SK-N-SH treated with all-trans-retinoic acid at 6 μM for 48 hours (cell line): ENCODE measurements around the gene KRT85.

Experiments used
- BACH2 ChIP-seq: fragments of 250-450 bp; sonication (Bioruptor Pico); IDR thresholded peaks from 2 replicates; pipeline ENCODE4 v1.9.0; 2021; ENCODE audit warnings: mild to moderate bottlenecking, borderline replicate concordance
- CSDC2 ChIP-seq: fragments of 250-450 bp; sonication (Bioruptor Pico); IDR thresholded peaks from 2 replicates; pipeline ENCODE4 v1.5.0; 2020; ENCODE audit warnings: mild to moderate bottlenecking, moderate library complexity
- OSR1 ChIP-seq: fragments of 250-450 bp; sonication (Bioruptor Pico); IDR thresholded peaks from 2 replicates; pipeline ENCODE4 v1.8.0; 2022; ENCODE audit warnings: moderate library complexity, mild to moderate bottlenecking, inconsistent platforms
- PPARA ChIP-seq: fragments of 250-450 bp; sonication (Bioruptor Pico); IDR thresholded peaks from 2 replicates; pipeline ENCODE4 v1.5.0; 2020; ENCODE audit warnings: mild to moderate bottlenecking, borderline replicate concordance
- SNAI2 ChIP-seq: fragments of 250-450 bp; sonication (Bioruptor Pico); IDR thresholded peaks from 2 replicates; pipeline ENCODE4 v1.5.0; 2020; ENCODE audit warnings: mild to moderate bottlenecking, moderate library complexity
- ZFP3 ChIP-seq: fragments of 250-450 bp; sonication (Bioruptor Pico); IDR thresholded peaks from 2 replicates; pipeline ENCODE4 v1.5.0; 2020; ENCODE audit warnings: mild to moderate bottlenecking, moderate library complexity
- ZFP30 ChIP-seq: fragments of 450-650 bp; formaldehyde crosslinking; IDR thresholded peaks from 2 replicates; pipeline ENCODE4 v1.5.0; 2022; ENCODE audit warnings: mild to moderate bottlenecking, moderate library complexity
- ZNF565 ChIP-seq: fragments of 450-650 bp; formaldehyde crosslinking; conservative IDR thresholded peaks from 2 replicates; pipeline ENCODE4 v1.5.0; 2020; ENCODE audit warnings: low read depth, mild to moderate bottlenecking, moderate library complexity
- TF ChIP-seq, protein P1 (sequence below): fragments of 250-450 bp; sonication (Bioruptor Pico); IDR thresholded peaks from 2 replicates; pipeline ENCODE4 v1.8.0; 2020; ENCODE audit warnings: mild to moderate bottlenecking, moderate library complexity, borderline replicate concordance
- TF ChIP-seq, protein P2 (sequence below): fragments of 250-450 bp; sonication (Bioruptor Pico); IDR thresholded peaks from 2 replicates; pipeline ENCODE4 v1.5.1; 2021; ENCODE audit warnings: mild to moderate bottlenecking, moderate library complexity
- TF ChIP-seq, protein P3 (sequence below): fragments of 250-450 bp; sonication (Bioruptor Pico); IDR thresholded peaks from 2 replicates; pipeline ENCODE4 v1.5.1; 2020; ENCODE audit warnings: low read depth, mild to moderate bottlenecking, moderate library complexity

DNA sequence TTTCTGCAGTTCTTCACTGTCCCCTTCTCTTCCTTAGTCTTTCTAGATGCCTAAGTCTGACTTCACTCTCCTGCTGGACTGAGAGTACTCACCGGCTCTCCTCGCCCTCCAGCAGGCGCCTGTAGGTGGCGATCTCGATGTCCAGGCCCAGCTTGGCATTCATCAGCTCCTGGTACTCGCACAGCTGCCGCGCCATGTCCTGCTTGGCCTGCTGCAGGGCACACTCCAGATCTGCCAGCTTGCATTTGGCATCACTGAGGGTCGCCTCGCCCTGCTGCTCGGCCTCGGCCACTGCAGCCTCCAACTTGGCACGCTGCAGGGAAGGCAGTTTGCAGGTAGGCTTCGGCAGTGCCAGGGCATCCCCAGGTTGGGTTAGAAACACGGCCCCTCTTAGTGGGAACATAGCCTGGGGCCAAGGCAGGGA, 13.0 kb upstream of the KRT85 start:
- TF ChIP-seq CSDC2 (CRISPR knock-in tag) = no peak
- TF ChIP-seq, protein P1, sequence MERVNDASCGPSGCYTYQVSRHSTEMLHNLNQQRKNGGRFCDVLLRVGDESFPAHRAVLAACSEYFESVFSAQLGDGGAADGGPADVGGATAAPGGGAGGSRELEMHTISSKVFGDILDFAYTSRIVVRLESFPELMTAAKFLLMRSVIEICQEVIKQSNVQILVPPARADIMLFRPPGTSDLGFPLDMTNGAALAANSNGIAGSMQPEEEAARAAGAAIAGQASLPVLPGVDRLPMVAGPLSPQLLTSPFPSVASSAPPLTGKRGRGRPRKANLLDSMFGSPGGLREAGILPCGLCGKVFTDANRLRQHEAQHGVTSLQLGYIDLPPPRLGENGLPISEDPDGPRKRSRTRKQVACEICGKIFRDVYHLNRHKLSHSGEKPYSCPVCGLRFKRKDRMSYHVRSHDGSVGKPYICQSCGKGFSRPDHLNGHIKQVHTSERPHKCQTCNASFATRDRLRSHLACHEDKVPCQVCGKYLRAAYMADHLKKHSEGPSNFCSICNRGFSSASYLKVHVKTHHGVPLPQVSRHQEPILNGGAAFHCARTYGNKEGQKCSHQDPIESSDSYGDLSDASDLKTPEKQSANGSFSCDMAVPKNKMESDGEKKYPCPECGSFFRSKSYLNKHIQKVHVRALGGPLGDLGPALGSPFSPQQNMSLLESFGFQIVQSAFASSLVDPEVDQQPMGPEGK (CRISPR knock-in tag) = no peak
- TF ChIP-seq, protein P2, sequence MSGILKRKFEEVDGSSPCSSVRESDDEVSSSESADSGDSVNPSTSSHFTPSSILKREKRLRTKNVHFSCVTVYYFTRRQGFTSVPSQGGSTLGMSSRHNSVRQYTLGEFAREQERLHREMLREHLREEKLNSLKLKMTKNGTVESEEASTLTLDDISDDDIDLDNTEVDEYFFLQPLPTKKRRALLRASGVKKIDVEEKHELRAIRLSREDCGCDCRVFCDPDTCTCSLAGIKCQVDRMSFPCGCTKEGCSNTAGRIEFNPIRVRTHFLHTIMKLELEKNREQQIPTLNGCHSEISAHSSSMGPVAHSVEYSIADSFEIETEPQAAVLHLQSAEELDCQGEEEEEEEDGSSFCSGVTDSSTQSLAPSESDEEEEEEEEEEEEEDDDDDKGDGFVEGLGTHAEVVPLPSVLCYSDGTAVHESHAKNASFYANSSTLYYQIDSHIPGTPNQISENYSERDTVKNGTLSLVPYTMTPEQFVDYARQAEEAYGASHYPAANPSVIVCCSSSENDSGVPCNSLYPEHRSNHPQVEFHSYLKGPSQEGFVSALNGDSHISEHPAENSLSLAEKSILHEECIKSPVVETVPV (CRISPR knock-in tag) = no peak
- TF ChIP-seq ZFP30 = no peak
- TF ChIP-seq PPARA = no peak
- TF ChIP-seq, protein P3, sequence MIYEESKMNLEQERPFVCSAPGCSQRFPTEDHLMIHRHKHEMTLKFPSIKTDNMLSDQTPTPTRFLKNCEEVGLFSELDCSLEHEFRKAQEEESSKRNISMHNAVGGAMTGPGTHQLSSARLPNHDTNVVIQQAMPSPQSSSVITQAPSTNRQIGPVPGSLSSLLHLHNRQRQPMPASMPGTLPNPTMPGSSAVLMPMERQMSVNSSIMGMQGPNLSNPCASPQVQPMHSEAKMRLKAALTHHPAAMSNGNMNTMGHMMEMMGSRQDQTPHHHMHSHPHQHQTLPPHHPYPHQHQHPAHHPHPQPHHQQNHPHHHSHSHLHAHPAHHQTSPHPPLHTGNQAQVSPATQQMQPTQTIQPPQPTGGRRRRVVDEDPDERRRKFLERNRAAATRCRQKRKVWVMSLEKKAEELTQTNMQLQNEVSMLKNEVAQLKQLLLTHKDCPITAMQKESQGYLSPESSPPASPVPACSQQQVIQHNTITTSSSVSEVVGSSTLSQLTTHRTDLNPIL (CRISPR knock-in tag) = no peak
- TF ChIP-seq BACH2 = no peak
- no peak for TF ChIP-seq OSR1 (CRISPR knock-in tag)
- TF ChIP-seq ZNF565 (CRISPR knock-in tag) = no peak
- TF ChIP-seq ZFP3 (CRISPR knock-in tag) = no peak
- TF ChIP-seq SNAI2 (CRISPR knock-in tag) = no peak
